Activated B cell treated with CpG ODN at 0.5 μM for 24 hours (primary cell): Measurements from ENCODE around the gene DBH. TPM values are rescaled to one million over a fixed set of nuclear protein-coding genes. Genes with fewer than 3 reads are reported as not detected.
A peak's percentile ranks its signal among the peaks of the same experiment; 100 is the strongest.

Experiments
- ATAC-seq: fragments of 200-7000 bp; cut with Tn5 transposase; one replicate; pipeline ENCODE4 v1.10.0; 2021; ENCODE audit warnings: low read depth, mild to moderate bottlenecking, moderate library complexity
- CTCF ChIA-PET: fragments of 350-600 bp; sonication (Branson Sonifier 250); formaldehyde crosslinking; loops from one replicate; lab custom pipeline; 2021; ENCODE audit warnings: antibody characterized with exemption; lab: Charles Lee
- POLR2A ChIA-PET: fragments of 350-600 bp; sonication (Branson Sonifier 250); formaldehyde crosslinking; loops from one replicate; lab custom pipeline; 2021; ENCODE audit warnings: antibody characterized with exemption; lab: Charles Lee
- DNase-seq: peaks from one replicate; pipeline ENCODE4 v3.0.0; 2022
- H3K27ac Mint-ChIP-seq: one replicate; pipeline ENCODE4 v1.8.0; 2020; ENCODE audit warnings: mixed read lengths
- H3K27me3 Mint-ChIP-seq: one replicate; pipeline ENCODE4 v1.8.0; 2021; ENCODE audit warnings: mixed read lengths
- H3K36me3 Mint-ChIP-seq: one replicate; pipeline ENCODE4 v1.8.0; 2021; ENCODE audit warnings: low read depth, mixed read lengths
- H3K4me1 Mint-ChIP-seq: one replicate; pipeline ENCODE4 v1.8.0; 2021; ENCODE audit warnings: mixed read lengths
- H3K4me3 Mint-ChIP-seq: one replicate; pipeline ENCODE4 v1.8.0; 2020; ENCODE audit warnings: mild to moderate bottlenecking, mixed read lengths
- H3K9me3 Mint-ChIP-seq: one replicate; pipeline ENCODE4 v1.8.0; 2020; ENCODE audit warnings: mixed read lengths
- CTCF ChIP-seq: fragments of 200-600 bp; IDR thresholded peaks from one replicate; pipeline ENCODE4 v1.8.0; 2022; ENCODE audit warnings: antibody characterized with exemption, mild to moderate bottlenecking
- intact Hi-C: fragments of 100-400 bp; cut with micrococcal nuclease; formaldehyde crosslinking; loops from one replicate; pipeline ENCODE4 v1.15.1; 2024
- total RNA-seq: library from RNA; stranded (reverse); gene quantifications from 2 replicates; pipeline ENCODE4 v1.2.3, GENCODE V29; 2022

Gene DBH
- total RNA-seq, 1 donor from 2014 or later: not detected

GRCh38 chr9:133699546-133699945 lies 63.4 kb downstream of the DBH start:
- DNase-seq (no peak), ATAC-seq (no peak)
- TF ChIP-seq CTCF: no peak
- peaks cover 29% of the 10 kb centered on the region for H3K4me1 Mint-ChIP-seq
- no peaks in the 10 kb centered on the region for H3K36me3 Mint-ChIP-seq
- intact Hi-C loops: no loop called here
- CTCF ChIA-PET: no interaction called here
- no peak overlapping the region for H3K27ac Mint-ChIP-seq
- H3K27me3 Mint-ChIP-seq: peaks cover 30% of the 10 kb centered on the region
- H3K4me3 Mint-ChIP-seq: no peak overlapping the region
- no peaks in the 10 kb centered on the region for H3K9me3 Mint-ChIP-seq
- POLR2A ChIA-PET: no interaction called here

- ChIA-PET CTCF (interaction anchor here (1.3 kb wide), 1 partner anchor 42 kb away, joined by 3 read pairs; no protein-coding TSS in a partner anchor), POLR2A (no interaction called here)
- no peak overlapping the region for H3K27ac Mint-ChIP-seq
- TF ChIP-seq CTCF: no peak
- DNase-seq (no peak), ATAC-seq (peak; percentile 7)
- intact Hi-C loops: no loop called here
- no peaks in the 10 kb centered on the region for H3K36me3 Mint-ChIP-seq
- no peaks in the 10 kb centered on the region for H3K9me3 Mint-ChIP-seq
- H3K4me1 Mint-ChIP-seq: peaks cover 29% of the 10 kb centered on the region
- peaks cover 21% of the 10 kb centered on the region for H3K27me3 Mint-ChIP-seq
- no peak overlapping the region for H3K4me3 Mint-ChIP-seq
Observed at GRCh38 chr9:133700819-133701320, 64.7 kb downstream of the DBH start.

- H3K36me3 Mint-ChIP-seq: no peaks in the 10 kb centered on the region
- H3K27me3 Mint-ChIP-seq: peaks cover 18% of the 10 kb centered on the region
- H3K4me1 Mint-ChIP-seq: peaks cover 31% of the 10 kb centered on the region
- no peak for DNase-seq
- TF ChIP-seq CTCF: no peak
- H3K4me3 Mint-ChIP-seq: peak overlapping the region; percentile 59
- intact Hi-C loops: no loop called here
- POLR2A ChIA-PET: interaction anchor here (0.7 kb wide), 1 partner anchor 81 kb away, joined by 3 read pairs; no protein-coding TSS in a partner anchor
- H3K9me3 Mint-ChIP-seq: no peaks in the 10 kb centered on the region
- ATAC-seq: peak; percentile 34
- CTCF ChIA-PET: interaction anchor here (1.3 kb wide), 1 partner anchor 42 kb away, joined by 3 read pairs; no protein-coding TSS in a partner anchor
- no peak overlapping the region for H3K27ac Mint-ChIP-seq
Observed at GRCh38 chr9:133701321-133701980, 65.3 kb downstream of the DBH start.

GRCh38 chr9:133701981-133702797 lies 66.0 kb downstream of the DBH start:
- no peaks in the 10 kb centered on the region for H3K36me3 Mint-ChIP-seq
- intact Hi-C loops: no loop called here
- peak; percentile 39 for DNase-seq
- no peaks in the 10 kb centered on the region for H3K9me3 Mint-ChIP-seq
- TF ChIP-seq CTCF: no peak
- ATAC-seq: peak; percentile 82
- H3K27ac Mint-ChIP-seq: no peak overlapping the region
- peak overlapping the region; percentile 66 for H3K4me3 Mint-ChIP-seq
- peaks cover 36% of the 10 kb centered on the region for H3K4me1 Mint-ChIP-seq
- H3K27me3 Mint-ChIP-seq: peaks cover 13% of the 10 kb centered on the region
- POLR2A ChIA-PET: interaction anchor here (0.7 kb wide), 1 partner anchor 82 kb away, joined by 3 read pairs; no protein-coding TSS in a partner anchor
- CTCF ChIA-PET: no interaction called here
